H1 (cell line): Measurements from ENCODE around the gene OR51B4. TPM values are rescaled to one million over a fixed set of nuclear protein-coding genes. Genes with fewer than 3 reads are reported as not detected.

Experiments
- CBX8 ChIP-seq: fragments of 300-800, 300-1000 bp; sonication (generic); IDR thresholded peaks from 2 replicates; pipeline ENCODE4 v1.7.1; 2016; ENCODE audit warnings: low read depth, low read length, borderline replicate concordance
- CHD7 ChIP-seq: fragments of 300-600 bp; sonication (generic); IDR thresholded peaks from 2 replicates; pipeline ENCODE4 v1.7.1; 2012; ENCODE audit warnings: low read length, moderate library complexity, mild to moderate bottlenecking, inconsistent platforms; ENCODE audit not compliant: insufficient replicate concordance
- CREB1 ChIP-seq: IDR thresholded peaks from 2 replicates; pipeline ENCODE4 v1.6.1; 2012; ENCODE audit warnings: inconsistent platforms
- CTCF ChIP-seq, 3 experiments: IDR thresholded peaks; 1 replicate in 2 of 3; 2 replicates in 1 of 3; pipeline versions ENCODE4 v1.5.1 to v1.6.1; 2011; ENCODE audit warnings: low read length in 3 of 3, mild to moderate bottlenecking in 3 of 3, inconsistent platforms in 2 of 3, low read depth in 1 of 3, moderate library complexity in 1 of 3; ENCODE audit not compliant: insufficient read depth in 1 of 3; ENCODE audit errors: control extremely low read depth in 1 of 3
- E2F6 ChIP-seq: IDR thresholded peaks from 2 replicates; pipeline ENCODE4 v1.6.1; 2012; ENCODE audit warnings: inconsistent platforms
- GABPA ChIP-seq: IDR thresholded peaks from 2 replicates; pipeline ENCODE4 v1.6.1; 2011; ENCODE audit warnings: mild to moderate bottlenecking, low read length, moderate library complexity, borderline replicate concordance; ENCODE audit not compliant: insufficient read depth
- JUND ChIP-seq: IDR thresholded peaks from 2 replicates; pipeline ENCODE4 v1.6.1; 2011; ENCODE audit warnings: mild to moderate bottlenecking, improper control_type of control experiment, low read length
- RXRA ChIP-seq: IDR thresholded peaks from 2 replicates; pipeline ENCODE4 v1.6.1; 2011; ENCODE audit warnings: low read depth, mild to moderate bottlenecking, low read length, moderate library complexity; ENCODE audit not compliant: insufficient read depth
- TCF12 ChIP-seq: IDR thresholded peaks from 2 replicates; pipeline ENCODE4 v1.6.1; 2011; ENCODE audit warnings: low read depth, mild to moderate bottlenecking, low read length
- polyA plus RNA-seq, 7 experiments: library from polyadenylated mRNA; depleted of rRNA in 3 of 7; stranded (reverse) in 5 of 7; unstranded in 2 of 7; fragments of >200 nt in 5 of 7; fragments of 200-250 nt in 2 of 7; gene quantifications; 1 replicate in 5 of 7; 2 replicates in 1 of 7; 4 replicates in 1 of 7; pipeline versions ENCODE4 v1.2.1 to v1.2.3, GENCODE V29; 2011 to 2013; ENCODE audit warnings: missing spikeins in 2 of 7, mixed read lengths in 2 of 7
- total RNA-seq: library from RNA; stranded (reverse); fragmentation: NEBNext Ultra II Directional; extraction: Animal tissue kit (Norgen Biotek cat#: 25700); gene quantifications from 2 replicates; pipeline ENCODE4 v1.2.1, GENCODE V29; 2021

Gene OR51B4
- total and polyA plus RNA-seq, 2 of the 8 experiments (the other 6 are each of a cell fraction or from before 2014, with no cell fraction given), result not detected

GRCh38 chr11:5257296-5257695, 44.5 kb downstream of the OR51B4 start (continued):
- TF ChIP-seq CHD7 (peak; percentile 83), CBX8 (no peak), TCF12 (peak; percentile 71), RXRA (no peak), CTCF (IDR thresholded peaks at IDR 0.05; ENCODE audit: control extremely low read depth in 1 of 3, insufficient read depth in 1 of 3, low read depth in 1 of 3, low read length in 3 of 3) (no peak), JUND (no peak), GABPA (no peak), CREB1 (no peak), E2F6 (no peak)
